Activated CD4-positive, alpha-beta T cell treated with anti-CD3 and anti-CD28 coated beads, Interleukin-10, Interleukin-2, amounts not matched to agents 100 ng/mL and 50 ng/mL, durations not matched to agents 16 hours and 8 hours (primary cell): Measurements from ENCODE around the gene GRIN2C.

Experiments used
- DNase-seq: peaks from one replicate; pipeline ENCODE4 v3.0.0-alpha.2; 2020

The GRIN2C gene

GRCh38 chr17:74842599-74843351 is 16.9 kb downstream of the GRIN2C start:
- DNase-seq, result peak; percentile 25

GRCh38 chr17:74842146-74842598 is 17.5 kb downstream of the GRIN2C start:
- no peak for DNase-seq

GRCh38 chr17:74840989-74841666 is 18.6 kb downstream of the GRIN2C start:
- DNase-seq, result no peak

GRCh38 chr17:74839990-74840852 is 19.5 kb downstream of the GRIN2C start:
- no peak for DNase-seq

GRCh38 chr17:74838274-74838673 is 21.4 kb downstream of the GRIN2C start:
- DNase-seq, result no peak

- DNase-seq, result no peak
These were observed 22.8 kb downstream of the GRIN2C start for GRCh38 chr17:74836691-74837467.

GRCh38 chr17:74836191-74836590 is 23.5 kb downstream of the GRIN2C start:
- DNase-seq, result no peak

GRCh38 chr17:74833501-74834377 is 25.9 kb downstream of the GRIN2C start:
- DNase-seq, result no peak

GRCh38 chr17:74832421-74832820 is 27.3 kb downstream of the GRIN2C start:
- DNase-seq, result no peak

GRCh38 chr17:74831444-74832146 is 28.1 kb downstream of the GRIN2C start:
- DNase-seq, result no peak

GRCh38 chr17:74830861-74831260 is 28.8 kb downstream of the GRIN2C start:
- DNase-seq, result no peak

GRCh38 chr17:74827800-74828199 is 31.9 kb downstream of the GRIN2C start:
- DNase-seq, result no peak

- DNase-seq, result no peak
These were observed 33.5 kb downstream of the GRIN2C start for GRCh38 chr17:74825952-74826719.

- no peak for DNase-seq
These were observed 34.6 kb downstream of the GRIN2C start for GRCh38 chr17:74824961-74825627.

GRCh38 chr17:74822939-74823367 is 36.7 kb downstream of the GRIN2C start:
- no peak for DNase-seq

- no peak for DNase-seq
These were observed 37.2 kb downstream of the GRIN2C start for GRCh38 chr17:74822335-74822938.

- no peak for DNase-seq
These were observed 37.9 kb downstream of the GRIN2C start for GRCh38 chr17:74821655-74822334.

GRCh38 chr17:74819801-74820436 is 39.8 kb downstream of the GRIN2C start:
- no peak for DNase-seq
